ENCODE measurements around the gene EML6. TPM values are rescaled to one million over a fixed set of nuclear protein-coding genes. Genes with fewer than 3 reads are reported as not detected.

The EML6 gene
- polyA plus RNA-seq, 1 donor (not counting 4 experiments of a cell fraction or from before 2014, with no cell fraction given), result 0.96 TPM

GRCh38 chr2:54704688-54705605 is 18.5 kb upstream of the EML6 start:
- H3K4me2 ChIP-seq (ENCODE audit: control insufficient read depth, extremely low read depth, insufficient read depth, low read depth, low read length), result no peak overlapping the region
- no peak overlapping the region for H3K9ac ChIP-seq (ENCODE audit: control insufficient read depth, extremely low read depth, insufficient read depth, low read length)
- H2AFZ ChIP-seq (ENCODE audit: control insufficient read depth, low read length), result no peak overlapping the region
- H3K27ac ChIP-seq (ENCODE audit: control insufficient read depth, insufficient read depth, low read length), result no peak overlapping the region
- no peaks in the 10 kb centered on the region for H4K20me1 ChIP-seq (ENCODE audit: control insufficient read depth, extremely low read depth, insufficient read depth, low read length)
- H3K4me3 ChIP-seq (ENCODE audit: control insufficient read depth in 2 of 3, extremely low read depth in 1 of 3, insufficient read depth in 2 of 3, low read depth in 1 of 3, low read length in 3 of 3), result no peak overlapping the region
- H3K36me3 ChIP-seq (ENCODE audit: control insufficient read depth in 2 of 2, extremely low read depth in 1 of 2, insufficient read depth in 2 of 2, low read length in 2 of 2), result no peaks in the 10 kb centered on the region
- peaks cover 10% of the 10 kb centered on the region for H3K4me1 ChIP-seq (ENCODE audit: control insufficient read depth, extremely low read depth, insufficient read depth, low read length)
- no peaks in the 10 kb centered on the region for H3K9me1 ChIP-seq (ENCODE audit: control insufficient read depth, extremely low read depth, insufficient read depth, low read length)
- TF ChIP-seq CTCF (optimal IDR thresholded peaks at IDR 0.05 in 1 of 3, IDR thresholded peaks at IDR 0.05 in 1 of 3, conservative IDR thresholded peaks at IDR 0.05 in 1 of 3; ENCODE audit: extremely low read depth in 1 of 3, insufficient read depth in 2 of 3, low read length in 3 of 3), result peak in 2 of 3 experiments; percentile 20 to 49
- no peak for TF ChIP-seq EZH2 (IDR thresholded peaks at IDR 0.05; ENCODE audit: low read length)
- no peak for FAIRE-seq
- H3K79me2 ChIP-seq (ENCODE audit: control insufficient read depth, insufficient read depth, low read length), result no peaks in the 10 kb centered on the region
- DNase-seq (ENCODE audit: low read depth, low spot score), result no peak
- H3K9me3 ChIP-seq (ENCODE audit: control insufficient read depth, low read depth, low read length), result no peaks in the 10 kb centered on the region
- dilution Hi-C loops (cut with MboI; ENCODE audit: extremely low pct_ligation_motif_present, low sequenced_read_pairs), result no loop called here
- H3K27me3 ChIP-seq (ENCODE audit: control insufficient read depth, extremely low read depth, insufficient read depth, low read length), result no peaks in the 10 kb centered on the region

- H4K20me1 ChIP-seq (ENCODE audit: control insufficient read depth, extremely low read depth, insufficient read depth, low read length), result no peaks in the 10 kb centered on the region
- H3K9me3 ChIP-seq (ENCODE audit: control insufficient read depth, low read depth, low read length), result no peaks in the 10 kb centered on the region
- H3K4me1 ChIP-seq (ENCODE audit: control insufficient read depth, extremely low read depth, insufficient read depth, low read length), result peaks cover 10% of the 10 kb centered on the region
- dilution Hi-C loops (cut with MboI; ENCODE audit: extremely low pct_ligation_motif_present, low sequenced_read_pairs), result no loop called here
- H3K4me3 ChIP-seq (ENCODE audit: control insufficient read depth in 2 of 3, extremely low read depth in 1 of 3, insufficient read depth in 2 of 3, low read depth in 1 of 3, low read length in 3 of 3), result no peak overlapping the region
- no peak for TF ChIP-seq CTCF (optimal IDR thresholded peaks at IDR 0.05 in 1 of 3, IDR thresholded peaks at IDR 0.05 in 1 of 3, conservative IDR thresholded peaks at IDR 0.05 in 1 of 3; ENCODE audit: extremely low read depth in 1 of 3, insufficient read depth in 2 of 3, low read length in 3 of 3)
- TF ChIP-seq EZH2 (IDR thresholded peaks at IDR 0.05; ENCODE audit: low read length), result no peak
- H3K79me2 ChIP-seq (ENCODE audit: control insufficient read depth, insufficient read depth, low read length), result no peaks in the 10 kb centered on the region
- H3K4me2 ChIP-seq (ENCODE audit: control insufficient read depth, extremely low read depth, insufficient read depth, low read depth, low read length), result no peak overlapping the region
- DNase-seq (ENCODE audit: low read depth, low spot score) (no peak), FAIRE-seq (no peak)
- H2AFZ ChIP-seq (ENCODE audit: control insufficient read depth, low read length), result no peak overlapping the region
- H3K36me3 ChIP-seq (ENCODE audit: control insufficient read depth in 2 of 2, extremely low read depth in 1 of 2, insufficient read depth in 2 of 2, low read length in 2 of 2), result no peaks in the 10 kb centered on the region
- H3K27ac ChIP-seq (ENCODE audit: control insufficient read depth, insufficient read depth, low read length), result no peak overlapping the region
- H3K27me3 ChIP-seq (ENCODE audit: control insufficient read depth, extremely low read depth, insufficient read depth, low read length), result no peaks in the 10 kb centered on the region
- no peaks in the 10 kb centered on the region for H3K9me1 ChIP-seq (ENCODE audit: control insufficient read depth, extremely low read depth, insufficient read depth, low read length)
- H3K9ac ChIP-seq (ENCODE audit: control insufficient read depth, extremely low read depth, insufficient read depth, low read length), result no peak overlapping the region
These were observed 16.8 kb upstream of the EML6 start for GRCh38 chr2:54706622-54707021.

Measured in keratinocyte (primary cell).